ENCODE results near the gene ADA. TPM values are rescaled to one million over a fixed set of nuclear protein-coding genes. Genes with fewer than 3 reads are reported as not detected.

ADA gene
- total and polyA plus RNA-seq, 2 of the 13 experiments (the other 11 are each of a cell fraction or from before 2014, with no cell fraction given) = 2.5 to 11.3 TPM

GRCh38 chr20:44651684-44652423, at the start of gene ADA (continued):
- TF ChIP-seq U2AF1 (optimal IDR thresholded peaks at IDR 0.05; ENCODE audit: low read depth, low read length) = no peak
- no peak for TF ChIP-seq DR1 (CRISPR knock-in tag; IDR thresholded peaks at IDR 0.05)
- TF ChIP-seq ZNF180 (CRISPR knock-in tag; IDR thresholded peaks at IDR 0.05; ENCODE audit: borderline replicate concordance, low read depth) = no peak
- no peak for TF ChIP-seq FOXP1 (IDR thresholded peaks at IDR 0.05)
- no peak for TF ChIP-seq FOXP1 (CRISPR knock-in tag; IDR thresholded peaks at IDR 0.05)
- TF ChIP-seq, protein P1, sequence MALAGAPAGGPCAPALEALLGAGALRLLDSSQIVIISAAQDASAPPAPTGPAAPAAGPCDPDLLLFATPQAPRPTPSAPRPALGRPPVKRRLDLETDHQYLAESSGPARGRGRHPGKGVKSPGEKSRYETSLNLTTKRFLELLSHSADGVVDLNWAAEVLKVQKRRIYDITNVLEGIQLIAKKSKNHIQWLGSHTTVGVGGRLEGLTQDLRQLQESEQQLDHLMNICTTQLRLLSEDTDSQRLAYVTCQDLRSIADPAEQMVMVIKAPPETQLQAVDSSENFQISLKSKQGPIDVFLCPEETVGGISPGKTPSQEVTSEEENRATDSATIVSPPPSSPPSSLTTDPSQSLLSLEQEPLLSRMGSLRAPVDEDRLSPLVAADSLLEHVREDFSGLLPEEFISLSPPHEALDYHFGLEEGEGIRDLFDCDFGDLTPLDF (CRISPR knock-in tag; IDR thresholded peaks at IDR 0.05) = no peak
- 0 out of 2 replicates have a peak, but pooled peaks have one; percentile 0 for TF ChIP-seq TAF1 (CRISPR knock-in tag; IDR thresholded peaks at IDR 0.05)
- TF ChIP-seq, protein P2, sequence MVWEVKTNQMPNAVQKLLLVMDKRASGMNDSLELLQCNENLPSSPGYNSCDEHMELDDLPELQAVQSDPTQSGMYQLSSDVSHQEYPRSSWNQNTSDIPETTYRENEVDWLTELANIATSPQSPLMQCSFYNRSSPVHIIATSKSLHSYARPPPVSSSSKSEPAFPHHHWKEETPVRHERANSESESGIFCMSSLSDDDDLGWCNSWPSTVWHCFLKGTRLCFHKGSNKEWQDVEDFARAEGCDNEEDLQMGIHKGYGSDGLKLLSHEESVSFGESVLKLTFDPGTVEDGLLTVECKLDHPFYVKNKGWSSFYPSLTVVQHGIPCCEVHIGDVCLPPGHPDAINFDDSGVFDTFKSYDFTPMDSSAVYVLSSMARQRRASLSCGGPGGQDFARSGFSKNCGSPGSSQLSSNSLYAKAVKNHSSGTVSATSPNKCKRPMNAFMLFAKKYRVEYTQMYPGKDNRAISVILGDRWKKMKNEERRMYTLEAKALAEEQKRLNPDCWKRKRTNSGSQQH (CRISPR knock-in tag; IDR thresholded peaks at IDR 0.05; ENCODE audit: low read depth) = no peak
- no peak for TF ChIP-seq TGIF2 (CRISPR knock-in tag; IDR thresholded peaks at IDR 0.05)
- no peak for TF ChIP-seq FOSL1 (CRISPR knock-in tag; IDR thresholded peaks at IDR 0.05; ENCODE audit: borderline replicate concordance)
- no peak for TF ChIP-seq CBX2 (IDR thresholded peaks at IDR 0.05; ENCODE audit: low read depth, low read length)
- no peak for TF ChIP-seq CBX2 (CRISPR knock-in tag; IDR thresholded peaks at IDR 0.05; ENCODE audit: low read depth)
- no peak for TF ChIP-seq ZNF567 (CRISPR knock-in tag; IDR thresholded peaks at IDR 0.05; ENCODE audit: borderline replicate concordance)
- no peak for TF ChIP-seq POGZ (CRISPR knock-in tag; IDR thresholded peaks at IDR 0.05)
- TF ChIP-seq, protein P3, sequence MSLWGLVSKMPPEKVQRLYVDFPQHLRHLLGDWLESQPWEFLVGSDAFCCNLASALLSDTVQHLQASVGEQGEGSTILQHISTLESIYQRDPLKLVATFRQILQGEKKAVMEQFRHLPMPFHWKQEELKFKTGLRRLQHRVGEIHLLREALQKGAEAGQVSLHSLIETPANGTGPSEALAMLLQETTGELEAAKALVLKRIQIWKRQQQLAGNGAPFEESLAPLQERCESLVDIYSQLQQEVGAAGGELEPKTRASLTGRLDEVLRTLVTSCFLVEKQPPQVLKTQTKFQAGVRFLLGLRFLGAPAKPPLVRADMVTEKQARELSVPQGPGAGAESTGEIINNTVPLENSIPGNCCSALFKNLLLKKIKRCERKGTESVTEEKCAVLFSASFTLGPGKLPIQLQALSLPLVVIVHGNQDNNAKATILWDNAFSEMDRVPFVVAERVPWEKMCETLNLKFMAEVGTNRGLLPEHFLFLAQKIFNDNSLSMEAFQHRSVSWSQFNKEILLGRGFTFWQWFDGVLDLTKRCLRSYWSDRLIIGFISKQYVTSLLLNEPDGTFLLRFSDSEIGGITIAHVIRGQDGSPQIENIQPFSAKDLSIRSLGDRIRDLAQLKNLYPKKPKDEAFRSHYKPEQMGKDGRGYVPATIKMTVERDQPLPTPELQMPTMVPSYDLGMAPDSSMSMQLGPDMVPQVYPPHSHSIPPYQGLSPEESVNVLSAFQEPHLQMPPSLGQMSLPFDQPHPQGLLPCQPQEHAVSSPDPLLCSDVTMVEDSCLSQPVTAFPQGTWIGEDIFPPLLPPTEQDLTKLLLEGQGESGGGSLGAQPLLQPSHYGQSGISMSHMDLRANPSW (CRISPR knock-in tag; IDR thresholded peaks at IDR 0.05; ENCODE audit: borderline replicate concordance) = no peak
- no peak for TF ChIP-seq ZBTB33 (CRISPR knock-in tag; IDR thresholded peaks at IDR 0.05)
- peak; percentile 88; the same call in 1 of the 2 replicates for TF ChIP-seq ZNF556 (CRISPR knock-in tag; IDR thresholded peaks at IDR 0.05; ENCODE audit: borderline replicate concordance)
- no peak for TF ChIP-seq GRHL1 (CRISPR knock-in tag; conservative IDR thresholded peaks at IDR 0.05)
- no peak; a peak in 1 of 4 replicates for TF ChIP-seq POLR2A (IDR thresholded peaks at IDR 0.05; ENCODE audit: insufficient read depth in 1 of 2, low read depth in 2 of 2, low read length in 2 of 2)
- TF ChIP-seq SMYD3 (CRISPR knock-in tag; IDR thresholded peaks at IDR 0.05) = no peak
- no peak; the same call in 1 of the 2 replicates for TF ChIP-seq GLI4 (CRISPR knock-in tag; IDR thresholded peaks at IDR 0.05; ENCODE audit: borderline replicate concordance)
- TF ChIP-seq HNRNPLL (IDR thresholded peaks at IDR 0.05; ENCODE audit: low read depth, low read length, poor library complexity, severe bottlenecking) = peak; percentile 71

All from HepG2 (cell line).